Endometrial microvascular endothelial cells (primary cell): ENCODE data around the gene ASCC3. TPM values are rescaled to one million over a fixed set of nuclear protein-coding genes. Genes with fewer than 3 reads are reported as not detected.

Experiments
- in situ Hi-C: cut with HindIII; loops from 2 replicates; pipeline ENCODE4 v1.10.0; 2017; ENCODE audit warnings: low sequenced_read_pairs, low pct_unique_long_range_greater_than_20kb; ENCODE audit errors: inconsistent ontology term
- total RNA-seq: library from RNA; depleted of rRNA; stranded (reverse); fragments of >200 nt; gene quantifications from one replicate; pipeline ENCODE4 v1.2.3, GENCODE V29; 2015; ENCODE audit errors: inconsistent ontology term

ASCC3 gene
- total RNA-seq, 1 donor from 2014 or later: 72.8 TPM

- in situ Hi-C loops: loop anchor here (10.0 to 25.0 kb wide), 3 partner anchors 69 to 351 kb away; no protein-coding TSS in a partner anchor
These were observed 417.4 kb downstream of the ASCC3 start for GRCh38 chr6:100463630-100464161.

GRCh38 chr6:100462706-100463629 is 418.2 kb downstream of the ASCC3 start:
- in situ Hi-C loops: loop anchor here (10.0 to 25.0 kb wide), 3 partner anchors 68 to 351 kb away; no protein-coding TSS in a partner anchor

- in situ Hi-C loops: loop anchor here (10.0 to 25.0 kb wide), 3 partner anchors 67 to 350 kb away; no protein-coding TSS in a partner anchor
These were observed 419.0 kb downstream of the ASCC3 start for GRCh38 chr6:100461917-100462705.

- in situ Hi-C loops: loop anchor here (10.0 to 25.0 kb wide), 3 partner anchors 67 to 349 kb away; no protein-coding TSS in a partner anchor
These were observed 419.7 kb downstream of the ASCC3 start for GRCh38 chr6:100461278-100461916.

GRCh38 chr6:100460650-100461204 is 420.4 kb downstream of the ASCC3 start:
- in situ Hi-C loops: loop anchor here (10.0 to 25.0 kb wide), 3 partner anchors 66 to 348 kb away; no protein-coding TSS in a partner anchor

GRCh38 chr6:100459592-100460184 is 421.4 kb downstream of the ASCC3 start:
- in situ Hi-C loops: loop anchor here (10.0 to 25.0 kb wide), 3 partner anchors 65 to 347 kb away; no protein-coding TSS in a partner anchor

GRCh38 chr6:100458841-100459591 is 422.1 kb downstream of the ASCC3 start:
- in situ Hi-C loops: loop anchor here (25.0 kb wide), 2 partner anchors 172 to 347 kb away; no protein-coding TSS in a partner anchor
